ENCODE data around the gene ZNF154. TPM values are rescaled to one million over a fixed set of nuclear protein-coding genes. Genes with fewer than 3 reads are reported as not detected.

ZNF154 gene
- total and polyA plus RNA-seq, 2 experiments from 2014 or later: 11.1 to 20.1 TPM

DNA sequence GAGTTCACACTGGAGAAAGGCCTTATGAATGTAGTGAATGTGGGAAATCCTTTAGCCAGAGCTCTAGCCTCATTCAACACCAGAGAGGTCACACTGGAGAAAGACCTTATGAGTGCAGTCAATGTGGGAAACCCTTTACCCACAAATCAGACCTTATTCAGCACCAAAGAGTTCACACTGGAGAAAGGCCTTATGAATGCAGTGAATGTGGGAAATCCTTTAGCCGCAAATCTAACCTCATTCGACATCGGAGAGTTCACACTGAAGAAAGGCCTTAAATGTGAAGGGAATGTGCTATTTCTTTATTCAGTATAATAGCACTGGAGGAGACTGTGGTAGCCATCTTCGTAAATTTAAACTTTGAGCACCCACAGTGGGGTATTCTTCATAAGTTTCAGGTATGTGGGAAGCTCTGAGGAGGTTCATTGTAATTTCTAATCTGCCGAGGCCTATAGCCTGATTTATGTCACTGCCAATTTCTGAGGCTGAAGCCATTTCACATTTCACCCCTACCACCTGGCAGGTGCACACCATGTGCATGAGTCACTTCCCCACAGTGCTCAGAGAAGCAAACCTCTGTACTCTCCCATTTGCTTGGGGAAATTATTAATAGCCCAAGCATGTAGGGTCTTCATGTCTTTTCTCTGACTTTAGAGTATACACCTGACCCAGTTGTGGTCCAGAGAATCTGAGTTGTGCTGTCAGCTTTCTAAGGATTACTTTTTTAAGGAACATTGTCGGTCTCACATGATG lies 20.8 kb downstream of the ZNF154 start:
- Histone ChIP-seq H3K4me3 (no peak overlapping the region), H3K9me3 (ENCODE audit: low read depth) (no peaks in the 10 kb centered on the region), H3K27ac (no peak overlapping the region), H3K36me3 (peaks cover 9% of the 10 kb centered on the region), H3K4me1 (ENCODE audit: low read depth) (no peaks in the 10 kb centered on the region), H3K27me3 (no peaks in the 10 kb centered on the region)
- DNase-seq (ENCODE audit: low read depth in 1 of 2, low spot score in 1 of 2): no peak
- TF ChIP-seq, protein P1, sequence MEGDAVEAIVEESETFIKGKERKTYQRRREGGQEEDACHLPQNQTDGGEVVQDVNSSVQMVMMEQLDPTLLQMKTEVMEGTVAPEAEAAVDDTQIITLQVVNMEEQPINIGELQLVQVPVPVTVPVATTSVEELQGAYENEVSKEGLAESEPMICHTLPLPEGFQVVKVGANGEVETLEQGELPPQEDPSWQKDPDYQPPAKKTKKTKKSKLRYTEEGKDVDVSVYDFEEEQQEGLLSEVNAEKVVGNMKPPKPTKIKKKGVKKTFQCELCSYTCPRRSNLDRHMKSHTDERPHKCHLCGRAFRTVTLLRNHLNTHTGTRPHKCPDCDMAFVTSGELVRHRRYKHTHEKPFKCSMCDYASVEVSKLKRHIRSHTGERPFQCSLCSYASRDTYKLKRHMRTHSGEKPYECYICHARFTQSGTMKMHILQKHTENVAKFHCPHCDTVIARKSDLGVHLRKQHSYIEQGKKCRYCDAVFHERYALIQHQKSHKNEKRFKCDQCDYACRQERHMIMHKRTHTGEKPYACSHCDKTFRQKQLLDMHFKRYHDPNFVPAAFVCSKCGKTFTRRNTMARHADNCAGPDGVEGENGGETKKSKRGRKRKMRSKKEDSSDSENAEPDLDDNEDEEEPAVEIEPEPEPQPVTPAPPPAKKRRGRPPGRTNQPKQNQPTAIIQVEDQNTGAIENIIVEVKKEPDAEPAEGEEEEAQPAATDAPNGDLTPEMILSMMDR (IDR thresholded peaks at IDR 0.05; ENCODE audit: low read depth, low read length): no peak

DNA sequence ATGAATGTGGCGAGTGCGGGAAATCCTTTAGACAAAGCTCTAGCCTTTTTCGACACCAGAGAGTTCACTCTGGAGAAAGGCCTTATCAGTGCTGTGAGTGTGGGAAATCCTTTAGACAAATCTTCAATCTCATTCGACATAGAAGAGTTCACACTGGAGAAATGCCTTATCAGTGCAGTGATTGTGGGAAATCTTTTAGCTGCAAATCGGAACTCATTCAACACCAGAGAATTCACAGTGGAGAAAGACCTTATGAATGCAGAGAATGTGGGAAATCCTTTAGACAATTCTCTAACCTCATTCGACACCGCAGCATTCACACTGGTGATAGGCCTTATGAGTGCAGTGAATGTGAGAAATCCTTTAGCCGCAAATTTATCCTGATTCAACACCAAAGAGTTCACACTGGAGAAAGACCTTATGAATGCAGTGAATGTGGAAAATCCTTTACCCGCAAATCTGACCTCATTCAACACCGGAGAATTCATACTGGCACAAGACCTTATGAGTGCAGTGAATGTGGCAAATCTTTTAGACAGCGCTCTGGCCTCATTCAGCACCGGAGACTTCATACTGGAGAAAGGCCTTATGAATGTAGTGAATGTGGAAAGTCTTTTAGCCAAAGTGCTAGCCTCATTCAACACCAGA lies 21.5 kb downstream of the ZNF154 start:
- Histone ChIP-seq H3K4me1 (ENCODE audit: low read depth) (peaks cover 3% of the 10 kb centered on the region), H3K4me3 (no peak overlapping the region), H3K36me3 (peaks cover 9% of the 10 kb centered on the region), H3K27me3 (no peaks in the 10 kb centered on the region), H3K27ac (no peak overlapping the region), H3K9me3 (ENCODE audit: low read depth) (no peaks in the 10 kb centered on the region)
- TF ChIP-seq, protein P1 (IDR thresholded peaks at IDR 0.05; ENCODE audit: low read depth, low read length): no peak
- no peak for DNase-seq (ENCODE audit: low read depth in 1 of 2, low spot score in 1 of 2)

DNA sequence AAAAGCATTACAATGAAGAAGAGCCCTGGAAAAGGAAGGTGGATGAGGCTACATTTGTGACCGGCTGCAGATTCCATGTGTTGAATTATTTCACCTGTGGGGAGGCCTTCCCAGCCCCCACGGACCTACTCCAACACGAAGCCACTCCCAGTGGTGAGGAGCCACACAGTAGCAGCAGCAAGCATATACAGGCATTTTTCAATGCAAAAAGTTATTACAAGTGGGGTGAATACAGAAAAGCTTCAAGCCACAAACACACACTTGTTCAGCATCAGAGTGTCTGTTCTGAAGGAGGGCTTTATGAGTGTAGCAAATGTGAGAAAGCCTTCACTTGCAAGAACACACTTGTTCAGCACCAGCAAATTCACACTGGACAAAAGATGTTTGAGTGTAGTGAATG lies 22.3 kb downstream of the ZNF154 start:
- Histone ChIP-seq H3K4me3 (no peak overlapping the region), H3K27me3 (no peaks in the 10 kb centered on the region), H3K27ac (no peak overlapping the region), H3K36me3 (peaks cover 9% of the 10 kb centered on the region), H3K4me1 (ENCODE audit: low read depth) (peaks cover 3% of the 10 kb centered on the region), H3K9me3 (ENCODE audit: low read depth) (no peaks in the 10 kb centered on the region)
- TF ChIP-seq, protein P1 (IDR thresholded peaks at IDR 0.05; ENCODE audit: low read depth, low read length): no peak
- no peak for DNase-seq (ENCODE audit: low read depth in 1 of 2, low spot score in 1 of 2)

DNA sequence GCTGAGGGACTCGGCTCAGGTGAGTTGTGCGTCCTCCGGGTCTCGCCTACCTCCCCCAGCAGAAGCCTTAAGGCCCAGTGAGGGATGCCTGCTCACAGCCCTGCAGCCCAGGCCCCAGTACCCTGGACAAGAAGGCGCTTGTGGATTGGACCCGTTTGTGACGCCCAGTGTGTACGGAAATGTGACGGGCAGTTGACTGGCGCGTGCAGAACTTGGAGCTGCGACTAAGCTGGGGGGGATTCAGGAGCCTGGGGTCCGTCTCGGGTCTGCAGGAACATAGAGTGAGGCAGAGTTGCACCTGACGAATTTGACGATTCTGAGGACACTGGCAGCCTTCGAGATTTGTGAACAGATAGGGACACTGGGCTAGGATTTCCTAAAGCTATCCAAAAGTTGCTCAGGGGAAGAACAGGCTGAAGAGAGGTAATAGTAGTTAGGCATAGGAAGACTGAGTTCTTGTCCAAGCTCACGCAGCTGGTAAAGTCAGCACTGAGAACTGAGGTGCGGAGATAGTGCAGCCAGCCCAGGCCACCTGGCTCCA lies 26.7 kb downstream of the ZNF154 start:
- peaks cover 1% of the 10 kb centered on the region for H3K36me3 ChIP-seq
- DNase-seq (ENCODE audit: low read depth in 1 of 2, low spot score in 1 of 2): no peak
- peaks cover 3% of the 10 kb centered on the region for H3K4me1 ChIP-seq (ENCODE audit: low read depth)
- H3K27ac ChIP-seq: no peak overlapping the region
- H3K27me3 ChIP-seq: peaks cover 26% of the 10 kb centered on the region
- TF ChIP-seq, protein P1 (IDR thresholded peaks at IDR 0.05; ENCODE audit: low read depth, low read length): no peak
- peak overlapping the region; percentile 76 for H3K4me3 ChIP-seq
- H3K9me3 ChIP-seq (ENCODE audit: low read depth): no peaks in the 10 kb centered on the region

DNA sequence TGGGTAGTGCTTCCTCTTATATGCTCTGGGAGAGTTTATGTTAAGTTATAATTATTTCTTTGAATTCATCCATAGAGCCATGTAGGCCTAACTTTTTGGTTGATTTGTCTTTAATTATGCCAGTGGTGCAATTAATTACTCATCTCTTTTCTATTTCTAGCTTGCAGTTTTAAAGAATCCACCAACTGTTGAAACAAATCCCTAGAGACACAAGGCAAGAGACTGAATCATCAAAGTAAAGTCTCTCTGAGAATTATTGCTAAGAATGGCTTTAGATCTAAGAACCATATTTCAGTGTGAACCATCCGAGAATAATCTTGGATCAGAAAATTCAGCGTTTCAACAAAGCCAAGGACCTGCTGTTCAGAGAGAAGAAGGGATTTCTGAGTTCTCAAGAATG lies 33.1 kb downstream of the ZNF154 start:
- DNase-seq (ENCODE audit: low read depth in 1 of 2, low spot score in 1 of 2): no peak
- Histone ChIP-seq H3K27ac (no peak overlapping the region), H3K4me3 (no peak overlapping the region), H3K36me3 (no peaks in the 10 kb centered on the region), H3K9me3 (ENCODE audit: low read depth) (no peaks in the 10 kb centered on the region), H3K27me3 (peaks cover 54% of the 10 kb centered on the region), H3K4me1 (ENCODE audit: low read depth) (no peaks in the 10 kb centered on the region)
- TF ChIP-seq, protein P1 (IDR thresholded peaks at IDR 0.05; ENCODE audit: low read depth, low read length): no peak
